MM.1S (cell line): Measurements from ENCODE around the gene ZNF43.
"Not testable (repeated sequence)": the region's sequence is repeated elsewhere in the genome, so short reads cannot be mapped to it uniquely, and the experiment has no call there.

Experiments used
- DNase-seq: peaks from one replicate; pipeline ENCODE4 v3.0.0-alpha.2; 2015
- H2AFZ ChIP-seq: fragments of 300-600 bp; sonication (generic); 2 replicates; pipeline ENCODE4 v1.6.0; 2016; ENCODE audit warnings: antibody characterized with exemption, low read length
- H3F3A ChIP-seq: fragments of 300-600 bp; sonication (generic); 2 replicates; pipeline ENCODE4 v1.6.1; 2016; ENCODE audit warnings: mild to moderate bottlenecking, antibody characterized with exemption, low read length, moderate library complexity, mixed read lengths; ENCODE audit not compliant: insufficient read depth
- H3K27ac ChIP-seq: fragments of 300-600 bp; sonication (generic); 2 replicates; pipeline ENCODE4 v1.5.1; 2016; ENCODE audit warnings: mild to moderate bottlenecking, low read length
- H3K27me3 ChIP-seq: fragments of 300-600 bp; sonication (generic); replicated peaks from 2 replicates; pipeline ENCODE4 v1.6.0; 2016; ENCODE audit warnings: low read length; ENCODE audit not compliant: insufficient read depth
- H3K36me3 ChIP-seq: fragments of 300-600 bp; sonication (generic); replicated peaks from 2 replicates; pipeline ENCODE4 v1.6.1; 2016; ENCODE audit warnings: mild to moderate bottlenecking, low read length, mixed read lengths; ENCODE audit not compliant: insufficient read depth
- H3K4me1 ChIP-seq: fragments of 300-600 bp; sonication (generic); 2 replicates; pipeline ENCODE4 v1.6.1; 2016; ENCODE audit warnings: low read length, mixed read lengths
- H3K4me2 ChIP-seq: fragments of 300-600 bp; sonication (generic); 2 replicates; pipeline ENCODE4 v1.6.0; 2016; ENCODE audit warnings: low read depth, low read length
- H3K4me3 ChIP-seq: fragments of 300-600 bp; sonication (generic); 2 replicates; pipeline ENCODE4 v1.5.1; 2016; ENCODE audit warnings: low read length, mixed read lengths
- H3K79me2 ChIP-seq: fragments of 300-600 bp; sonication (generic); 2 replicates; pipeline ENCODE4 v1.6.1; 2016; ENCODE audit warnings: mixed run types, low read length, mixed read lengths
- H3K9ac ChIP-seq: fragments of 300-600 bp; sonication (generic); 2 replicates; pipeline ENCODE4 v1.6.1; 2016; ENCODE audit warnings: low read length, mixed read lengths
- H3K9me2 ChIP-seq: fragments of 300-600 bp; sonication (generic); replicated peaks from 2 replicates; pipeline ENCODE4 v1.6.1; 2016; ENCODE audit warnings: mild to moderate bottlenecking, low read length, mixed read lengths; ENCODE audit not compliant: insufficient read depth
- H3K9me3 ChIP-seq: fragments of 300-600 bp; sonication (generic); replicated peaks from 2 replicates; pipeline ENCODE4 v1.6.1; 2016; ENCODE audit warnings: mild to moderate bottlenecking, low read length, mixed read lengths; ENCODE audit not compliant: insufficient read depth
- H4K20me1 ChIP-seq: fragments of 300-600 bp; sonication (generic); 2 replicates; pipeline ENCODE4 v1.6.1; 2016; ENCODE audit warnings: mild to moderate bottlenecking, low read length, moderate library complexity, mixed read lengths; ENCODE audit not compliant: insufficient read depth
- CTCF ChIP-seq: fragments of 300-600 bp; sonication (generic); IDR thresholded peaks from 2 replicates; pipeline ENCODE4 v1.5.1; 2016; ENCODE audit warnings: antibody characterized with exemption, low read length, mixed read lengths
- EZH2 ChIP-seq: fragments of 300-600 bp; sonication (generic); optimal IDR thresholded peaks from 2 replicates; pipeline ENCODE3; 2017; ENCODE audit warnings: low read depth, mild to moderate bottlenecking, antibody characterized with exemption, low read length, mixed read lengths
- EZH2phosphoT487 ChIP-seq: fragments of 300-600 bp; sonication (generic); IDR thresholded peaks from 2 replicates; pipeline ENCODE4 v1.6.1; 2018; ENCODE audit warnings: antibody characterized with exemption, low read length

Gene ZNF43

GRCh38 chr19:21835810-21836444 is at the start of gene ZNF43:
TSS of gene ZNF43 (minus strand) at chr19:21836182. CDS start at chr19:21836038, 144 bp downstream.
- no peaks in the 10 kb centered on the region for H3K79me2 ChIP-seq
- no peak within 1 kb of the TSS for H3K9ac ChIP-seq
- no peaks in the 10 kb centered on the region for H3K36me3 ChIP-seq
- H3K27me3 ChIP-seq, result no peaks in the 10 kb centered on the region
- H4K20me1 ChIP-seq, result no peaks in the 10 kb centered on the region
- no peaks in the 10 kb centered on the region for H3K9me3 ChIP-seq
- peak within 1 kb of the TSS; percentile 24; the same call in 1 of the 2 replicates for H3K4me2 ChIP-seq
- TF ChIP-seq CTCF (no peak), EZH2 (no peak), EZH2phosphoT487 (no peak)
- no peak within 1 kb of the TSS for H3K4me3 ChIP-seq
- peak within 1 kb of the TSS; percentile 35; the same call in 1 of the 2 replicates for H2AFZ ChIP-seq
- H3K4me1 ChIP-seq, result no peaks in the 10 kb centered on the region
- no peaks in the 10 kb centered on the region for H3F3A ChIP-seq
- H3K27ac ChIP-seq, result no peak within 1 kb of the TSS
- no peaks in the 10 kb centered on the region for H3K9me2 ChIP-seq
- DNase-seq, result peak; percentile 38

GRCh38 chr19:21885516-21885915 is 49.5 kb upstream of the ZNF43 start:
- not testable (repeated sequence) for H3K27me3 ChIP-seq, H3F3A ChIP-seq, H3K36me3 ChIP-seq, H3K4me1 ChIP-seq, H3K9me3 ChIP-seq, H3K9ac ChIP-seq, H3K9me2 ChIP-seq, DNase-seq, H3K4me2 ChIP-seq, H3K27ac ChIP-seq, H3K79me2 ChIP-seq, H4K20me1 ChIP-seq, H2AFZ ChIP-seq, H3K4me3 ChIP-seq

- H3K4me1 ChIP-seq, H3K27ac ChIP-seq, H3K4me3 ChIP-seq, H3K9ac ChIP-seq, H3K9me2 ChIP-seq, H3K27me3 ChIP-seq, H4K20me1 ChIP-seq, DNase-seq, H3K9me3 ChIP-seq, H3F3A ChIP-seq, H3K79me2 ChIP-seq, H2AFZ ChIP-seq, H3K36me3 ChIP-seq, H3K4me2 ChIP-seq: not testable (repeated sequence)
Measured at GRCh38 chr19:21884786-21885185, 48.8 kb upstream of the ZNF43 start.

GRCh38 chr19:21883516-21883915 is 47.5 kb upstream of the ZNF43 start:
- H3K9me3 ChIP-seq, result no peaks in the 10 kb centered on the region
- no peak overlapping the region for H3K27ac ChIP-seq
- H3K4me3 ChIP-seq, result no peak overlapping the region
- H3K79me2 ChIP-seq, result no peaks in the 10 kb centered on the region
- TF ChIP-seq EZH2, result no peak
- TF ChIP-seq EZH2phosphoT487, result no peak
- TF ChIP-seq CTCF, result no peak
- H3K27me3 ChIP-seq, result no peaks in the 10 kb centered on the region
- no peaks in the 10 kb centered on the region for H3K9me2 ChIP-seq
- no peaks in the 10 kb centered on the region for H3F3A ChIP-seq
- H4K20me1 ChIP-seq, result no peaks in the 10 kb centered on the region
- no peak for DNase-seq
- H3K4me1 ChIP-seq, result no peaks in the 10 kb centered on the region
- no peak overlapping the region for H3K9ac ChIP-seq
- no peaks in the 10 kb centered on the region for H3K36me3 ChIP-seq
- H2AFZ ChIP-seq, result no peak overlapping the region
- no peak overlapping the region for H3K4me2 ChIP-seq

- not testable (repeated sequence) for H3K27ac ChIP-seq, H3K4me1 ChIP-seq, H3K79me2 ChIP-seq, H3K9me2 ChIP-seq, H3K4me3 ChIP-seq, H4K20me1 ChIP-seq, DNase-seq, H3K36me3 ChIP-seq, H3K9ac ChIP-seq, H2AFZ ChIP-seq, H3K9me3 ChIP-seq, H3K27me3 ChIP-seq, H3K4me2 ChIP-seq, H3F3A ChIP-seq
Measured at GRCh38 chr19:21880761-21881160, 44.8 kb upstream of the ZNF43 start.
